NCI-H69 (cell line): ENCODE measurements around the gene PIAS1.
A peak's percentile ranks its signal among the peaks of the same experiment; 100 is the strongest.
"Not testable (repeated sequence)": the region's sequence is repeated elsewhere in the genome, so short reads cannot be mapped to it uniquely, and the experiment has no call there.

Experiments
- DNase-seq: peaks from one replicate; lab custom pipeline; 2025; lab: John Stamatoyannopoulos, UW

Gene PIAS1

GRCh38 chr15:68053701-68054627 lies at the start of gene PIAS1:
TSS of gene PIAS1 (plus strand) at chr15:68054315. CDS start at chr15:68054327, 12 bp downstream.
- peak; percentile 94 for DNase-seq

- not testable (repeated sequence) for DNase-seq
Measured at GRCh38 chr15:68007642-68008041, 46.5 kb upstream of the PIAS1 start.

GRCh38 chr15:68010361-68011153 lies 43.6 kb upstream of the PIAS1 start:
- no peak for DNase-seq

GRCh38 chr15:68012911-68013310 lies 41.2 kb upstream of the PIAS1 start:
- DNase-seq, result no peak

- DNase-seq, result no peak
Measured at GRCh38 chr15:68014219-68014618, 39.9 kb upstream of the PIAS1 start.

GRCh38 chr15:68015244-68015643 lies 38.9 kb upstream of the PIAS1 start:
- DNase-seq, result no peak

- DNase-seq, result no peak
Measured at GRCh38 chr15:68017201-68017600, 36.9 kb upstream of the PIAS1 start.

- DNase-seq, result no peak
Measured at GRCh38 chr15:68018797-68019444, 35.2 kb upstream of the PIAS1 start.

- DNase-seq, result no peak
Measured at GRCh38 chr15:68019814-68020525, 34.1 kb upstream of the PIAS1 start.

- DNase-seq, result no peak
Measured at GRCh38 chr15:68020685-68021084, 33.4 kb upstream of the PIAS1 start.

- no peak for DNase-seq
Measured at GRCh38 chr15:68022061-68022460, 32.1 kb upstream of the PIAS1 start.

- DNase-seq, result no peak
Measured at GRCh38 chr15:68023307-68024101, 30.6 kb upstream of the PIAS1 start.

- no peak for DNase-seq
Measured at GRCh38 chr15:68025835-68026424, 28.2 kb upstream of the PIAS1 start.

- no peak for DNase-seq
Measured at GRCh38 chr15:68027388-68027787, 26.7 kb upstream of the PIAS1 start.

GRCh38 chr15:68028137-68028887 lies 25.8 kb upstream of the PIAS1 start:
- DNase-seq, result no peak

GRCh38 chr15:68028888-68029207 lies 25.3 kb upstream of the PIAS1 start:
- DNase-seq, result no peak

GRCh38 chr15:68029959-68030358 lies 24.2 kb upstream of the PIAS1 start:
- DNase-seq, result no peak

- DNase-seq, result no peak
Measured at GRCh38 chr15:68031404-68031803, 22.7 kb upstream of the PIAS1 start.

GRCh38 chr15:68032672-68033071 lies 21.4 kb upstream of the PIAS1 start:
- no peak for DNase-seq

- peak; percentile 16 for DNase-seq
Measured at GRCh38 chr15:68034081-68034480, 20.0 kb upstream of the PIAS1 start.
